Occipital lobe (tissue), 2 donors: ENCODE data around the gene TFDP1. TPM values are rescaled to one million over a fixed set of nuclear protein-coding genes. Genes with fewer than 3 reads are reported as not detected.
"Not testable (repeated sequence)": the region's sequence is repeated elsewhere in the genome, so short reads cannot be mapped to it uniquely, and the experiment has no call there.

Source experiments
- DNase-seq: peaks from one replicate; lab custom pipeline; 2025; lab: John Stamatoyannopoulos, UW
- total RNA-seq: library from RNA; depleted of rRNA; stranded (reverse); fragments of >200 nt; gene quantifications from one replicate; pipeline ENCODE4 v1.2.3, GENCODE V29; 2014

Gene TFDP1
- total RNA-seq, 1 donor from 2014 or later, result 28.9 TPM

DNA sequence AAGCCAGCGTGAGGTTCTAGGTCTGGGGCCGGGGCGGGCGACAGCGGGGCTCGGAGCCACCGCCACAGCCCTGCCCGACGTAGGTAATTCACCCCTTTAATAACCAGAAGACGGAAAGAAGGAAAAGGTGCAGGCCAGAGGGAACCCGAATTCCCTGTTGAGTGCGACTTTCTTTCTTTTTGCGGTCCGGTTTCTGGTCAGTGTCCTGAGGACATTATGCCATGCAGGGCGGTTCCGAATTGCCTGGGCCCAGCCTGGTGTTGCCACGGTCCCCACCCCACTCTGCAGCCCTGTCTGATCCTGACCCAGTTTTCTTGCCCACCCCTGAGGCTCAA is 18.4 kb upstream of the TFDP1 start:
- DNase-seq, result no peak

GRCh38 chr13:113567681-113568080 is 16.9 kb upstream of the TFDP1 start:
- DNase-seq, result no peak

DNA sequence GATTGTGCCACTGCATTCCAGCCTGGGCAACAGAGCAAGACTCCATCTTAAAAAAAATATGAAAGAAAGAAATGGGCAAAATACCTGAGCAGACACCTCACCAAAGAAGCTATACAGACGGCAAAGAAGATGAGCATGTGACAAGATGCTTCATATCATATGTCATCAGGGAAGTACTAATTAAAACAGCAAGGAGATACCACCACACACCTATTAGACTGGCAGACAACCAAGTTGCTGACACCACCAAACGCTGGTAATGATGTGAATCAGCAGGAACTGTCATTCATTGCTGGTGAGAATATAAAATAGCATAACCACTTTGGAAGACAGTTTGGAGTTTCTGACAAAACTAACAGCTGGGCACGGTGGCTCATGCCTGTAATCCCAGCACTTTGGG is 11.5 kb upstream of the TFDP1 start:
- no peak for DNase-seq

DNA sequence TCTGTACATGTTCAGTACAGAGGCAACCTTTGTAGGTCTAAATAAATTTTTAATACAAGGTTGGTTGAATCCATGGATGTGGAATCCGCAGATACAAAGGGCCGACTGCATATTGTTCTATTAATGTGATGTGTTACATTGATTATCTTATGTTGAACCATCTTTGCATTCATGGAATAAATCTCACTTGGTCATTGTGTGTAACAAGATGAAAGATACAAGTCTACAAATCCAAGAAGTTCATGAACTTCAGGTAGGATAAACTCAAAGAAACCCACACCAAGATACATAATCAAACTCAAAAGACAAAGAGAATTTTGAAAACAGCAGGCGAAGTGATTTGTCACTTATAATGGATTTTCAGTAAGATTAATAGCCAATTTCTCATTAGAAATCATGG is 8.0 kb upstream of the TFDP1 start:
- DNase-seq, result no peak

DNA sequence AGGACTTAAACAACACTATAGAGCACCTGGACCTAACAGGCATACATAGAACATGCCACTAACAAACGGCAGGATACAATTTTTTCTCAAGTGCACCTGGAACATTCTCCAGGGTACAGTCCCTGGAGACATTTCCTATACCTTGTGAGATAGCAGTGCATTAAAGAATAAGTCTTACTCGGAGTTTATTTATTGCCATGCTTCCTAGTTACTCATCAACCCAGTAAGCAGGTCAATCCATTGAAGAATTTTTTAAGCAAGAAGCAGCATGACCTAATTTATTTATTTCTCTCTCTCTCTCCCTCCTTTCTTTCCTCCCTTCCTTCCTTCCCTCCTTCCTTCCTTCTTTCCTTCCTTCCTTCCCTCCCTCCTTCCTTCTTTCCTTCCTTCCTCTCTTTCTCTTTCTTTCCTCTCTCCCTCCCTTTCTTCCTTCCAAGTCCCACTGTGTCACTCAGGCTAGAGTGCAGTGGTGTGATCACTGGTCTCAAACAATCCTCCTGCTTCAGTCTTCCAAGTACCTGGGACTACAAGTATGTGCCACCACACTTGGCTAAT is 6.6 kb upstream of the TFDP1 start:
- DNase-seq, result no peak

GRCh38 chr13:113579686-113580085 is 4.9 kb upstream of the TFDP1 start:
- DNase-seq, result no peak

GRCh38 chr13:113581871-113582270 is 2.7 kb upstream of the TFDP1 start:
- DNase-seq, result no peak

DNA sequence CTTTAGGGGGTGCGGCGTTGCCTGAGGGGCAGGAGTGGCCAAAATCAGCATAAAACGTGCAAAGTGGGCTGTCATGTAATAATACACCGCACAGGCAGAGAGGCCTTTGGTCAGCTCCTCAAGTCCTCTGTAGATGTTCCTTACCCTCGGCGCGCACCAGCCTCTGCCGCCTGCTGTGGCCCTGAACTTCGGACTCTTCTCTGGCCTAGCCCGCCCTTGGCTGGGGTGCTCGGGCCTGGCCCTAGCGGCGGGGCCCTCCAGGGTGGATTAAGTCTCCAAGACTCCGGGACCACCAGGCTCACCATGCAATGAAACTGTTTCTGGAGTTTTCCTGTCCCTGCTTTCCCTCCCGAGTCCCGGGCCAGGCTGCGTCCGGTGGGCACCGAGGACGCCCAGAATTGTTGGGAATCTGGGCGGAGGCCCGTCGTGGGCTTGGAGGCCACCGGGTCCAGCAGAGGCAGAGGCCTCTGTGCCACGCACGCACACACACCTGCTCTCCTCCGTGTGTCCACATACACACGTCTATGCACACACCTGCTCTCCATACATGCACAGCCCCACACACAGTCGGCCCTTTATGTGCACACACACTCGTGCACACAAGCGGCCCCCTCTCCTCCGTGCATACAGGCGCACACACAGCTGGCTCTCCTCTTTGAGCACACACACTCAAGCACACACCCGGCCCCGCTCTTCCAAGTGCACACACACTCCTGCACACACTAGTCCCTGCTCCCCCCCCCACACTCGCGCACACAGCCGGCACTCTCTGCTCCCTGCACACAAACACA is 1.5 kb upstream of the TFDP1 start:
- no peak for DNase-seq

DNA sequence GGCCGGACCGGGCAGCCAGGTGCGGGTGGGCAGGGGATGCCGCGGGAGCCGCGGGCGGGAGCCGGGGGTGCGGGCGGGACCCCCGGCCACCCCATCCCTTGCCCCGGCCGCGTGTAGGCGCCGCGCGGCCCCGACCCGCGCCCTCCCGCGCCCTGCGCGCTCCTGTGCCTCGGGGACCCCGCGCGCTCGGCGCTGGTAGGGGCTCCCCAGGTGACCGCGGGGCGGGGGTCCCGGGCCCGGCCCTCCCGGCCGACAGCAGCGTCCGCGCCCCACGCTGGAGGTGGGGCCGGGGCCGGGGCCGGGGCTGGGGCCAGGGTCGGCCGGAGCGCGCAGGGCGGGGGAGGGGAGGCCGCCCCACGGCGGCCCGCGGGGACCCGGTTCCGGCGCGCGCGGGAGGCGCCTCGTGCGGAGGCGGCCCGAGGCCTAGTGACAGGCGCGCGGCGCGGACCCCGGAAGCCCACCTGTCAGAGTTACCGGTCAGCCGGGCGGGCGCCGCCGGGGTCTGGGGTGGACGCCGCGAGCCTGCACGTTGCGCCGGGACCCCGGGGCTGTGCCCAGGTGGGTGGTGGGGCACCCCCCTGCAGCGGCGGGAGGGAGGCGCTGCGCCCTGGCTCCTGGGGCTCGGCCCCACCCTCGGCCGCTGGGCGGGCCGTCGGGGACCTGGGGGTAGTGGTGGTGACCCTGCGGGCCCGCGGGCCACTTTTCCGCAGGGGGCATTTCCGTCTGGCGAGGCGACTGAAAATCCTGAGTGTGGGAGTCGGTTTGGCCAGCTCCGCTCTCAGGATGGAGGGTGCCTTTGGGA is 518 bp downstream of the TFDP1 start:
- no peak for DNase-seq

DNA sequence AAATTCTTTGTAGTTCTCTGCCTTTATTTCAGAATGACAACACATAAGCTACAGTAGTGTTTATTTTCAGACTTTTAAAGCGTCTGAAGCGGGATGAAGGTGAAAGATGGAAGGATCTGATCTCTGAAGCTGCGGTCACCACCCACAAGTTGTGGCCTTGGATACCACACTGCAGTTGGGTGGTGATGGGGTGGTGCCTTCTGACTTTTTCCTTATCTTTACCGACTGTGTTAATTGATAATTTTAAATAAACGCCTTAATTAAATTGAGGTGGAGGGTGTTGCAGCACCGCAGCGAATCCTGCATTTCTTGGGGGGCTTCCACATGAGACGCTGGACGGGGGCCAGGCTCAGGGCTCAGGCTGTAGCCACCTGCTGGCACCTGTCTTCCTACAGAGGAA is 1.3 kb downstream of the TFDP1 start:
- DNase-seq, result no peak

- DNase-seq, result no peak
Observed at GRCh38 chr13:113586661-113587479, 2.3 kb downstream of the TFDP1 start.

DNA sequence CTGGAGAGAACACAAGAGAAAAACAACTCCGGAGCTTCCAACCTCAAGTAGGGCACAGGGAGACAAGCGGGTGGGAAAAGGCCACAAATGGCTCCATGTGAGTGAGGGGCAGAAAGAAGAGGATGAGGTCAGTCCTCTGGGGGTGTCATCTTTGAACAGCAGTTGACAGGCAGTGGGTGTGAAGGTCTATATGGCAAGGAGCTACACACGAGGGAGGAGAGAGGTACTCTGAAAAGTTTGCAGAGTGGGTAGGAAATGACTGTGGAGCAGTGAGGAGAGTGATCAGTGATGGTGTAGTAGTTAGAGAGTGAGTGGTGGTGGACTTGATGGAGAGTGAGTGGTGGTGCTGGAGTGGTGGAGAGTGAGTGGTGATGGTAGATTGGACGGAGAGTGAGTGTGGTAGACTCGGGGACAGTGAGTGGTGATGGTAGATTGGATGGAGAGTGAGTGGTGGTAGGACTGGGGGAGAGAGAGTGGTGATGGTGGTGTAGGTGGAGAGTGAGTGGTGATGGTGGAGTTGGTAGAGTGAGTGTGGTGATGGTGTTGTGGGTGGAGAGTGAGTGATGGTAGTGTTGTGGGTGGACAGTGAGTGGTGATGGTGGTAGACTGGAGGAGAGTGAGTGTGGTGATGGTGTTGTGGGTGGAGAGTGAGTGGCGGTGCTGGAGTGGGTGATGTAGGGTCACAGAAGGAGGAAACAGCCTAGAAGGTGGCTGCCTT is 4.0 kb downstream of the TFDP1 start:
- DNase-seq, result no peak

DNA sequence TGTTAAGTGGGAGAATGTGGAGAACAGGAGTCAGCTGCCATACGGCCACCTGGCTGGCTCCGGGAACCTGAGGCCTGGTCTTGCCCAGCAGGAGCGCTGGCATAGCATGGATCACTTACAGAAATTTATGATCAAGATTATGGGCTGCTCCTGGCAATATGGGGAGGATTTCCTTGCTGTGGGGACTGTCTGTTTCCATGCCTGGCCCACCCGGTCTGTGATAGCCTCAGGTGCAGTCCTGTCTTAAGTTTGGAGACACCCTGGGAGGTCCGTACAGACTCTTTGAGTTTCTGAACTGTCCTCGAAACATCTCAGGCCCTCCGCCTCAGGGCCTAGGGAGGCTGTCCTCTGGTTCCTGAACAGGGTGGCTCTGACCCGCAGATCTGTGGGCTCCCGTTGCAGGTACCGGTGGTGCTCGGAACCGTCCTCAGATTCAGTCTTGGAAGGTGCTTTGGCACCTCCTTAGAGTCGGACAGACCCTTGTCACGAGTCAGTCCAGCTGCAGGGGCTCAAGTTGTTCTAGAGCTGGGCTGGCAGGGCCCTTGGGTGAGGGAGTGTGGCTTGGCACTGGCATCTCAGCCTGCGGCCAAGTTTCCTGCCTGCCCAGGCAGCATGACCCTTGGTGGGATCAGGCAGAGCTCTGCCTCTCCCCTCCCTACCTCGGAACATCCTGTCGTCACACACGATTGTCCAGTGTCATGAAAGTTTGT is 4.9 kb downstream of the TFDP1 start:
- DNase-seq, result no peak

DNA sequence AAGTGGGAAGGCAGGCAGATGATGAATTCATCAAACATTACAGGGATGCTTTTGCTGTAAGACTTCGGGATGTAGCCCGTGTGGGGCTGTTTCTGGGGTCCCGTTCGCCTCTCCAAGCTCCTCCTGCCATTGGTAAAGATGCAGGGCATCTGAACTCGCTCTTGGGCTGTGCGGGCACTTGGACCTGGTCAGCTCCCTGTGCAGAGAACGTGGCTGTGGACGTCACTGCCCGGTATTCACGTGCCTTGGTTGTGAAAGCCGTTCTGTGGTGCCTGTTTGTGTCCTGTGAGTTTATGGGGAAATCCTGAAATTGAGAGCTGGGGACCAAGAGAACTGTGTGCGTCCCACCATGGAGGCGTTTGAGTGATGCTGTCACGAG is 5.4 kb downstream of the TFDP1 start:
- no peak for DNase-seq

- DNase-seq, result no peak
Observed at GRCh38 chr13:113591750-113592149, 7.2 kb downstream of the TFDP1 start.

GRCh38 chr13:113592571-113592970 is 8.0 kb downstream of the TFDP1 start:
- no peak for DNase-seq

DNA sequence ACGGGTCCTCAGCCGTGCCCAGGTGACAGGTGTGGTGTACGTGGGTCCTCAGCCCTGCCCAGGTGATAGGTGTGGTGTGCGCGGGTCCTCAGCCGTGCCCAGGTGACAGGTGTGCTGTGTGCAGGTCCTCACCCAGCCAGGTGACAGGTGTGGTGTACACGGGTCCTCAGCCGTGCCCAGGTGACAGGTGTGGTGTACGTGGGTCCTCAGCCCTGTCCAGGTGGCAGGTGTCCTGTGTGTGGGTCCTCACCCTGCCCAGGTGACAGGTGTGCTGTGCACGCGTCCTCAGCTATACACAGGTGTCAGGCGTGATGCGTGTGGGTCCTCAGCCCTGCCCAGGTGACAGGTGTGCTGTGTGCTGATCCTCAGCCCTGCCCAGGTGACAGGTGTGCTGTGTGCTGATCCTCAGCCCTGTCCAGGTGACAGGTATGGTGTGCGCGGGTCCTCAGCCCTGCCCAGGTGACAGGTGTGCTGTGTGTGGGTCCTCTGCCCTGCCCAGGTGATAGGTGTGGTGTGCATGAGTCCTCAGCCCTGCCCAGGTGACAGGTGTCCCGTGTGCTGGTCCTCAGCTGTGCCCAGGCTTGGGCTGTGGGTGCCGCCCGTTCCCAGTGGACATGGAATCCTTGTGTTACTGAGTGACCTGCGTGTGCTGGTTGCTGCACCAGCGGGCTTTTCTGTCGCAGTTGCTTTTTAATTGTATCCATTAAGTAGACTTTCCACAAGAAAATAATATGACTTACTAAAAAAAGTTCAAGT is 9.7 kb downstream of the TFDP1 start:
- DNase-seq, result not testable (repeated sequence)

GRCh38 chr13:113595131-113595530 is 10.6 kb downstream of the TFDP1 start:
- no peak for DNase-seq

GRCh38 chr13:113596321-113597200 is 12.0 kb downstream of the TFDP1 start:
- DNase-seq, result no peak
